H7 (cell line): ENCODE results near the gene CIDEC. TPM values are rescaled to one million over a fixed set of nuclear protein-coding genes. Genes with fewer than 3 reads are reported as not detected.

Experiments
- DNase-seq: peaks from one replicate; pipeline ENCODE4 v3.0.0; 2012
- H3K27me3 ChIP-seq: 2 replicates; pipeline ENCODE4 v1.6.0; 2011; ENCODE audit warnings: mild to moderate bottlenecking, low read length; ENCODE audit not compliant: control insufficient read depth, insufficient read depth
- H3K36me3 ChIP-seq: replicated peaks from 2 replicates; pipeline ENCODE4 v1.5.1; 2011; ENCODE audit warnings: low read length; ENCODE audit not compliant: control insufficient read depth, insufficient read depth
- H3K4me3 ChIP-seq: 2 replicates; pipeline ENCODE4 v1.5.1; 2011; ENCODE audit warnings: low read depth, mild to moderate bottlenecking, control low read depth, low read length, moderate library complexity; ENCODE audit not compliant: insufficient read depth
- total RNA-seq: library from RNA; depleted of rRNA; stranded (reverse); fragments of >200 nt; shearing (Covaris generic); gene quantifications from 2 replicates; pipeline ENCODE4 v1.2.3, GENCODE V29; 2014; rRNA removed

The CIDEC gene
- total RNA-seq, result not detected in 2 replicates

- peak; percentile 40 for DNase-seq
- no peaks in the 10 kb centered on the region for H3K27me3 ChIP-seq
- no peak within 1 kb of the TSS for H3K4me3 ChIP-seq
- no peaks in the 10 kb centered on the region for H3K36me3 ChIP-seq
Measured at GRCh38 chr3:9879830-9880549, at the start of gene CIDEC. CIDEC (minus strand) TSS chr3:9880253; CDS start chr3:9878486, 1,767 bp downstream.

GRCh38 chr3:9928158-9928557, 48.1 kb upstream of the CIDEC start:
- H3K36me3 ChIP-seq, result no peaks in the 10 kb centered on the region
- DNase-seq, result peak; percentile 48
- H3K27me3 ChIP-seq, result no peaks in the 10 kb centered on the region; the same call in 1 of the 2 replicates
- no peak overlapping the region for H3K4me3 ChIP-seq

GRCh38 chr3:9918261-9919038, 38.4 kb upstream of the CIDEC start:
- DNase-seq, result no peak
- H3K36me3 ChIP-seq, result no peaks in the 10 kb centered on the region
- H3K27me3 ChIP-seq, result peaks cover 3% of the 10 kb centered on the region
- H3K4me3 ChIP-seq, result no peak overlapping the region

GRCh38 chr3:9917820-9918219, 37.8 kb upstream of the CIDEC start:
- Histone ChIP-seq H3K36me3 (no peaks in the 10 kb centered on the region), H3K27me3 (peaks cover 3% of the 10 kb centered on the region), H3K4me3 (no peak overlapping the region)
- DNase-seq, result no peak

- peak; percentile 93 for DNase-seq
Measured at GRCh38 chr3:9916734-9917680, 37.0 kb upstream of the CIDEC start, which contains the start of gene IL17RC. IL17RC (plus strand) TSS chr3:9917098; CDS start chr3:9917316, 218 bp downstream.

DNA sequence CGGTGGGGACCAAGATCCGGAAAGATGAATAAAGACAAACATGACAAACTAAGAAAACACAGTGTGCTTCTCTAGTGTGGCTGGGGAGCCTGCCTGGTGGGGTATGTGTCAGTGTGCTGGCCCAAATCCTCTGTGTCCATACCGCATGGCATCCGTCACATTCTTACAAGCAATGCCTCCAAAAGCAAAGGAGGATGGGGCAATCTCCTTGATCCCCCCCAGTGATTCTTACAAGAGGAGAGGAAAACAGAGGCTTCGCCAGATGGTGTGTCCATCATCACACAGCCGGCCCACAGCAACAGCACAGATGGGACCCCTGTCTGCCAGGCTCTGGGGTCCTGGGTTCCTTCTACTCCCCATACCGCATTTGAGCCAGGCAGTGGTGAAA, 36.3 kb upstream of the CIDEC start:
- 0 out of 2 replicates have a peak overlapping the region, but pooled peaks have one; percentile 12 for H3K4me3 ChIP-seq
- no peak for DNase-seq
- peaks cover 3% of the 10 kb centered on the region for H3K27me3 ChIP-seq
- no peaks in the 10 kb centered on the region for H3K36me3 ChIP-seq

More at GRCh38 chr3:9916734-9917680, 37.0 kb upstream of the CIDEC start, which contains the start of gene IL17RC:
- H3K27me3 ChIP-seq, result peaks cover 3% of the 10 kb centered on the region
- H3K4me3 ChIP-seq, result peak within 1 kb of the TSS; percentile 69
- H3K36me3 ChIP-seq, result no peaks in the 10 kb centered on the region

GRCh38 chr3:9915254-9916141, 35.4 kb upstream of the CIDEC start:
- no peaks in the 10 kb centered on the region for H3K36me3 ChIP-seq
- H3K27me3 ChIP-seq, result peaks cover 3% of the 10 kb centered on the region
- H3K4me3 ChIP-seq, result peak overlapping the region; percentile 69
- peak; percentile 77 for DNase-seq

DNA sequence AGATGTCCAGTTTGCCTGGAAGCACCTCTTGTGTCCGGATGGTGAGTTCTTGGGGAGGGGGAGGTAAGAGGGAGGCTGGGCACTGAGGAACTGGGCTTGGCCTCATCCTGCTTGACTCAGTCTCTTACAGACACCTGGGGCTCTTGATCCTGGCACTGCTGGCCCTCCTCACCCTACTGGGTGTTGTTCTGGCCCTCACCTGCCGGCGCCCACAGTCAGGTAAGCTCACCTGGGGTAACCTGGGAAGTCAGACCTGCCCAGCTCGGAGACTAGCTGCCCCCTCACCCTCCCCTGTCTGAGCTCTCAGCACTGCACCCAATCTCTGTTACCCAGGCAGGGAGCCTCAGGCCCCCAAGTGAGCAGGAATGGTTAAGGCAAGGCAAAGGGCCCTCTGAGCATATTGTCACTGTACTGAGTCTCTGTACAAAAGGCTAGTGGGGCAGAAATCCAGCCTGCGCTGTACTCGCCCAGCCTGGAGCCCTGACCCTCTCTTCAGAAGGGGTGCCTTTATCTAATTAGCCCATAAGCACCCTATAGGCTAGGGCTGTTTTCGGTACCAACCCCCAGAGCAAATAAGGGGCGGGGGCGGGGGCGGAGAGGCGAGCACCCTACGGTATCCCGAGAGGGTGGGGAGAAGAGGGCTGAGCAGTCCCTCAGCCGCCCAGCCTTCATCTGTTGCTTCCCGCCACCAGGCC, 34.7 kb upstream of the CIDEC start:
- peak; percentile 85 for DNase-seq
- Histone ChIP-seq H3K27me3 (peaks cover 3% of the 10 kb centered on the region), H3K36me3 (no peaks in the 10 kb centered on the region), H3K4me3 (peak overlapping the region; percentile 69)

GRCh38 chr3:9914011-9914410, 34.0 kb upstream of the CIDEC start:
- peaks cover 3% of the 10 kb centered on the region for H3K27me3 ChIP-seq
- H3K36me3 ChIP-seq, result no peaks in the 10 kb centered on the region
- no peak for DNase-seq
- no peak overlapping the region for H3K4me3 ChIP-seq

DNA sequence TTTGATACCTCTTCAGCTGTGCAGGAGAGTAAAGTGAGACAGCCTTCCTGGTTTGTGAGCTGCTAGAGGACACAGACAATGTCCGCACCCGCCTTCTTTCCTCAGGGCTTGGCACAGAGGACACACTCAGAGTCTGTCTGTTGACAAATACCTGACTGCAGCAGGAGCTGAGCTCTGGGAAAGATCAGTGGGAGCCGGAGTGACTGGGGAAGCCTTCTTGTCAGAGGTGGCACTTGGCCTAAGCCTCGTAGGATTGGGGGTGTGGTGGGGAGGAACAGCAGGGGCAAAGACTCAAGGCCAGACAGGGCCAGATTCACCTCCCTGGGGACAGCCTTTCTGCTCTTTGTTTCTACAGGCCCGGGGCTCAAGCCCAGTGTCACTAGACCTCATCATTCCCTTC, 33.5 kb upstream of the CIDEC start:
- Histone ChIP-seq H3K4me3 (no peak overlapping the region), H3K27me3 (peaks cover 3% of the 10 kb centered on the region), H3K36me3 (no peaks in the 10 kb centered on the region)
- DNase-seq, result no peak

DNA sequence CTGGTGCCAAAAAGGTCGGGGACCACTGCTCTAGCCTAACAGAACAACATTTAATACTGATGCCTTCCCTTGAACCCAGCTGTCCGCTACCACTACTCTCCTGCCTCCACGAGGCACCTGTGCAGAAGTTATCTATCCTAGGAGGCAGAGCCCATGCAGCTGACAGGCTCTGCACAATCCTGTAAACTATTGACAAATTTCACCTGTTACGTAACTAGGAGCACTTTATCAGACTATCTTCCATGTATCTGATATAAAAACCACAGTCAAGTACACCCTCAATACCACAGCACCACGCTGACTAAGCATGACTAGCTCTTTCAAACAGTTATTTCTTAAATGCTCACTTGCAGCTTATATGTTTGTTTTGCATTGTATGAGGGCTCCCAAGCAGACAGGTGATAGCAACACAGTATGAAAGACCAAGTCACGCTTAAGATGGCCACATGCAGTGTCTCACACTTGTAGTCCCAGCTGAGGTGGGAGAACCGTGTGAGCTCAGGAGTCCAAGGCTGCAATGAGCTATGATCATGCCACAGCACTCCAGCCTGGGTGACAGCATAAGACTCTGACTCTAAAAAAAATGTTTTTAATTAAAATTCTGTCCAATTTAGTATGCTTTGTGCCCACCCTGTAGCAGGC, 32.4 kb upstream of the CIDEC start:
- peaks cover 3% of the 10 kb centered on the region for H3K27me3 ChIP-seq
- H3K4me3 ChIP-seq, result no peak overlapping the region
- no peak for DNase-seq
- no peaks in the 10 kb centered on the region for H3K36me3 ChIP-seq

GRCh38 chr3:9911863-9912262, 31.8 kb upstream of the CIDEC start:
- peaks cover 3% of the 10 kb centered on the region for H3K27me3 ChIP-seq

More at GRCh38 chr3:9911863-9912262, 31.8 kb upstream of the CIDEC start:
- Histone ChIP-seq H3K36me3 (no peaks in the 10 kb centered on the region), H3K4me3 (no peak overlapping the region)
- no peak for DNase-seq
